Fibroblast of skin of left biceps (primary cell): ENCODE measurements around the gene TEN1.
"Not testable (repeated sequence)": the region's sequence is repeated elsewhere in the genome, so short reads cannot be mapped to it uniquely, and the experiment has no call there.

Experiments used
- DNase-seq, 2 experiments: peaks; one replicate each; pipeline ENCODE4 v3.0.0-alpha.2; 2013; ENCODE audit warnings: low read depth in 2 of 2

TEN1 gene

GRCh38 chr17:76024353-76024752 lies 45.3 kb downstream of the TEN1 start:
- no peak for DNase-seq

- no peak for DNase-seq
Measured at GRCh38 chr17:76025294-76025693, 46.3 kb downstream of the TEN1 start.

- no peak for DNase-seq
Measured at GRCh38 chr17:76026714-76027158, 47.7 kb downstream of the TEN1 start.

- no peak for DNase-seq
Measured at GRCh38 chr17:76027159-76027839, 48.3 kb downstream of the TEN1 start, which contains the start of gene EVPL. TSS of gene EVPL (minus strand) at chr17:76027306. CDS start at chr17:76027198, 108 bp downstream.

GRCh38 chr17:76032073-76032779 lies 53.2 kb downstream of the TEN1 start:
- no peak for DNase-seq

GRCh38 chr17:76032780-76033108 lies 53.7 kb downstream of the TEN1 start:
- no peak for DNase-seq

GRCh38 chr17:76033139-76033538 lies 54.1 kb downstream of the TEN1 start:
- DNase-seq, result no peak

- DNase-seq, result no peak
Measured at GRCh38 chr17:76034428-76035350, 55.6 kb downstream of the TEN1 start.

- DNase-seq, result no peak
Measured at GRCh38 chr17:76036497-76037261, 57.6 kb downstream of the TEN1 start.

GRCh38 chr17:76038050-76038449 lies 59.0 kb downstream of the TEN1 start:
- DNase-seq, result no peak

- no peak for DNase-seq
Measured at GRCh38 chr17:76039121-76039520, 60.1 kb downstream of the TEN1 start.

GRCh38 chr17:76040376-76040775 lies 61.3 kb downstream of the TEN1 start:
- no peak for DNase-seq

GRCh38 chr17:76042868-76043267 lies 63.8 kb downstream of the TEN1 start:
- not testable (repeated sequence) for DNase-seq

- DNase-seq, result not testable (repeated sequence)
Measured at GRCh38 chr17:76044475-76045007, 65.5 kb downstream of the TEN1 start.

GRCh38 chr17:76046064-76046463 lies 67.0 kb downstream of the TEN1 start:
- no peak for DNase-seq

GRCh38 chr17:76048025-76048605 lies 69.1 kb downstream of the TEN1 start:
- no peak for DNase-seq

GRCh38 chr17:76048711-76049110 lies 69.7 kb downstream of the TEN1 start:
- peak in 1 of 2 experiments; percentile 8 for DNase-seq

- no peak for DNase-seq
Measured at GRCh38 chr17:76049239-76049638, 70.2 kb downstream of the TEN1 start.

GRCh38 chr17:76049836-76050537 lies 70.9 kb downstream of the TEN1 start:
- DNase-seq, result no peak
